HL-60 (cell line): ENCODE data around the gene GJB5.

Experiments used
- GABPA ChIP-seq: IDR thresholded peaks from 2 replicates; pipeline ENCODE4 v1.6.1; 2012; ENCODE audit warnings: low read depth
- POLR2AphosphoS5 ChIP-seq: IDR thresholded peaks from 2 replicates; pipeline ENCODE4 v1.6.1; 2012; ENCODE audit warnings: low read depth
- TF ChIP-seq, protein P1 (sequence below): IDR thresholded peaks from one replicate; pipeline ENCODE4 v1.5.1; 2011; ENCODE audit warnings: low read length, control low read depth, inconsistent platforms; ENCODE audit not compliant: insufficient read depth
- TF ChIP-seq, protein P2 (sequence below): IDR thresholded peaks from 2 replicates; pipeline ENCODE4 v1.6.1; 2012; ENCODE audit warnings: low read depth; ENCODE audit not compliant: insufficient replicate concordance

DNA sequence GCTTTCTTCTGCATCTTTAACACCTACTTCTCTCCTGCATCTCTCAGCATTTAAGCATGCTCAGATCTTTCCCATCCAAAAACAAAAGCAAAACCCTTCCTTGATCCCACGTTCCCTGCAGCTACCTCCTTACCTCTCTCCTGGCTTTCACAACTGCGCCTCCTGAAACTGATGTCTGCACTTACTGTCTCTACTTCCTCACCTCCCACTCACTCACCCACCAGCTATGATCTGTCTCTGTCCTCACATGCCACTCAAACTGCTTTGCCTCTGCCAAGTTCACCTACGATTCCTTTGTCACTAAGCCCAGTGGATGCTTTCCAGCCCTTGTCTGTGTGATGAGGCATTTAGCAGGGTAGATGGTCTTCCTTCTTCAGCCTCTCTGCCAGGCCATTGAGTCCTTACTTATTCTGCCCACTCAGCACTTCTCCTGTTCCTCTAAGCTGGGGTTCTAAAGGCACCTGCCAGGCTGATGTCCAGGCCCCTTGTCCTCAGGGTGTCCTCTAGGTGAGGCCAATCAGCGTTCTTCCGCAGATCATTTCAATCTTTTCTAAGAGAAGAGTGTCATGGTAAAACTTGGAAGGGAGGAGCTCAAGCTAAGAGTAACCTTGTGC is 16.2 kb downstream of the GJB5 start:
- TF ChIP-seq, protein P1, sequence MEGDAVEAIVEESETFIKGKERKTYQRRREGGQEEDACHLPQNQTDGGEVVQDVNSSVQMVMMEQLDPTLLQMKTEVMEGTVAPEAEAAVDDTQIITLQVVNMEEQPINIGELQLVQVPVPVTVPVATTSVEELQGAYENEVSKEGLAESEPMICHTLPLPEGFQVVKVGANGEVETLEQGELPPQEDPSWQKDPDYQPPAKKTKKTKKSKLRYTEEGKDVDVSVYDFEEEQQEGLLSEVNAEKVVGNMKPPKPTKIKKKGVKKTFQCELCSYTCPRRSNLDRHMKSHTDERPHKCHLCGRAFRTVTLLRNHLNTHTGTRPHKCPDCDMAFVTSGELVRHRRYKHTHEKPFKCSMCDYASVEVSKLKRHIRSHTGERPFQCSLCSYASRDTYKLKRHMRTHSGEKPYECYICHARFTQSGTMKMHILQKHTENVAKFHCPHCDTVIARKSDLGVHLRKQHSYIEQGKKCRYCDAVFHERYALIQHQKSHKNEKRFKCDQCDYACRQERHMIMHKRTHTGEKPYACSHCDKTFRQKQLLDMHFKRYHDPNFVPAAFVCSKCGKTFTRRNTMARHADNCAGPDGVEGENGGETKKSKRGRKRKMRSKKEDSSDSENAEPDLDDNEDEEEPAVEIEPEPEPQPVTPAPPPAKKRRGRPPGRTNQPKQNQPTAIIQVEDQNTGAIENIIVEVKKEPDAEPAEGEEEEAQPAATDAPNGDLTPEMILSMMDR, result no peak
- TF ChIP-seq POLR2AphosphoS5 (no peak), GABPA (no peak)
- TF ChIP-seq, protein P2, sequence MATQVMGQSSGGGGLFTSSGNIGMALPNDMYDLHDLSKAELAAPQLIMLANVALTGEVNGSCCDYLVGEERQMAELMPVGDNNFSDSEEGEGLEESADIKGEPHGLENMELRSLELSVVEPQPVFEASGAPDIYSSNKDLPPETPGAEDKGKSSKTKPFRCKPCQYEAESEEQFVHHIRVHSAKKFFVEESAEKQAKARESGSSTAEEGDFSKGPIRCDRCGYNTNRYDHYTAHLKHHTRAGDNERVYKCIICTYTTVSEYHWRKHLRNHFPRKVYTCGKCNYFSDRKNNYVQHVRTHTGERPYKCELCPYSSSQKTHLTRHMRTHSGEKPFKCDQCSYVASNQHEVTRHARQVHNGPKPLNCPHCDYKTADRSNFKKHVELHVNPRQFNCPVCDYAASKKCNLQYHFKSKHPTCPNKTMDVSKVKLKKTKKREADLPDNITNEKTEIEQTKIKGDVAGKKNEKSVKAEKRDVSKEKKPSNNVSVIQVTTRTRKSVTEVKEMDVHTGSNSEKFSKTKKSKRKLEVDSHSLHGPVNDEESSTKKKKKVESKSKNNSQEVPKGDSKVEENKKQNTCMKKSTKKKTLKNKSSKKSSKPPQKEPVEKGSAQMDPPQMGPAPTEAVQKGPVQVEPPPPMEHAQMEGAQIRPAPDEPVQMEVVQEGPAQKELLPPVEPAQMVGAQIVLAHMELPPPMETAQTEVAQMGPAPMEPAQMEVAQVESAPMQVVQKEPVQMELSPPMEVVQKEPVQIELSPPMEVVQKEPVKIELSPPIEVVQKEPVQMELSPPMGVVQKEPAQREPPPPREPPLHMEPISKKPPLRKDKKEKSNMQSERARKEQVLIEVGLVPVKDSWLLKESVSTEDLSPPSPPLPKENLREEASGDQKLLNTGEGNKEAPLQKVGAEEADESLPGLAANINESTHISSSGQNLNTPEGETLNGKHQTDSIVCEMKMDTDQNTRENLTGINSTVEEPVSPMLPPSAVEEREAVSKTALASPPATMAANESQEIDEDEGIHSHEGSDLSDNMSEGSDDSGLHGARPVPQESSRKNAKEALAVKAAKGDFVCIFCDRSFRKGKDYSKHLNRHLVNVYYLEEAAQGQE, result no peak
